NCI-H128 (cell line): Measurements from ENCODE around the gene CRY2.
A peak's percentile ranks its signal among the peaks of the same experiment; 100 is the strongest.
"Not testable (repeated sequence)": the region's sequence is repeated elsewhere in the genome, so short reads cannot be mapped to it uniquely, and the experiment has no call there.

Experiments
- DNase-seq: peaks from one replicate; lab custom pipeline; 2025; ENCODE audit not compliant: unreplicated experiment; lab: John Stamatoyannopoulos, UW

CRY2 gene

GRCh38 chr11:45811571-45812290 is 35.5 kb upstream of the CRY2 start:
- no peak for DNase-seq

- no peak for DNase-seq
These were observed 34.4 kb upstream of the CRY2 start for GRCh38 chr11:45812581-45813548.

GRCh38 chr11:45815747-45816146 is 31.5 kb upstream of the CRY2 start:
- no peak for DNase-seq

GRCh38 chr11:45816614-45817013 is 30.7 kb upstream of the CRY2 start:
- no peak for DNase-seq

GRCh38 chr11:45817191-45817590 is 30.1 kb upstream of the CRY2 start:
- no peak for DNase-seq

GRCh38 chr11:45818961-45819605 is 28.2 kb upstream of the CRY2 start:
- no peak for DNase-seq

GRCh38 chr11:45820211-45820857 is 26.9 kb upstream of the CRY2 start:
- DNase-seq = no peak

- not testable (repeated sequence) for DNase-seq
These were observed 20.8 kb upstream of the CRY2 start for GRCh38 chr11:45826492-45826891.

- DNase-seq = no peak
These were observed 20.2 kb upstream of the CRY2 start for GRCh38 chr11:45827123-45827522.

GRCh38 chr11:45828996-45829395 is 18.3 kb upstream of the CRY2 start:
- no peak for DNase-seq

GRCh38 chr11:45830596-45830995 is 16.7 kb upstream of the CRY2 start:
- DNase-seq = no peak

- DNase-seq = no peak
These were observed 14.3 kb upstream of the CRY2 start for GRCh38 chr11:45832811-45833441.

GRCh38 chr11:45833761-45834160 is 13.5 kb upstream of the CRY2 start:
- no peak for DNase-seq

GRCh38 chr11:45834298-45834756 is 12.9 kb upstream of the CRY2 start:
- no peak for DNase-seq

- no peak for DNase-seq
These were observed 8.1 kb upstream of the CRY2 start for GRCh38 chr11:45839204-45839603.

GRCh38 chr11:45840251-45840650 is 7.0 kb upstream of the CRY2 start:
- DNase-seq = not testable (repeated sequence)

GRCh38 chr11:45843158-45843924 is 3.9 kb upstream of the CRY2 start:
- peak; percentile 61 for DNase-seq

GRCh38 chr11:45844822-45845578 is 2.3 kb upstream of the CRY2 start:
- no peak for DNase-seq

- no peak for DNase-seq
These were observed 1.1 kb upstream of the CRY2 start for GRCh38 chr11:45846174-45846675.
